ENCODE results near the gene SECISBP2L.
"Not testable (repeated sequence)": the region's sequence is repeated elsewhere in the genome, so short reads cannot be mapped to it uniquely, and the experiment has no call there.

Gene SECISBP2L, protein sequence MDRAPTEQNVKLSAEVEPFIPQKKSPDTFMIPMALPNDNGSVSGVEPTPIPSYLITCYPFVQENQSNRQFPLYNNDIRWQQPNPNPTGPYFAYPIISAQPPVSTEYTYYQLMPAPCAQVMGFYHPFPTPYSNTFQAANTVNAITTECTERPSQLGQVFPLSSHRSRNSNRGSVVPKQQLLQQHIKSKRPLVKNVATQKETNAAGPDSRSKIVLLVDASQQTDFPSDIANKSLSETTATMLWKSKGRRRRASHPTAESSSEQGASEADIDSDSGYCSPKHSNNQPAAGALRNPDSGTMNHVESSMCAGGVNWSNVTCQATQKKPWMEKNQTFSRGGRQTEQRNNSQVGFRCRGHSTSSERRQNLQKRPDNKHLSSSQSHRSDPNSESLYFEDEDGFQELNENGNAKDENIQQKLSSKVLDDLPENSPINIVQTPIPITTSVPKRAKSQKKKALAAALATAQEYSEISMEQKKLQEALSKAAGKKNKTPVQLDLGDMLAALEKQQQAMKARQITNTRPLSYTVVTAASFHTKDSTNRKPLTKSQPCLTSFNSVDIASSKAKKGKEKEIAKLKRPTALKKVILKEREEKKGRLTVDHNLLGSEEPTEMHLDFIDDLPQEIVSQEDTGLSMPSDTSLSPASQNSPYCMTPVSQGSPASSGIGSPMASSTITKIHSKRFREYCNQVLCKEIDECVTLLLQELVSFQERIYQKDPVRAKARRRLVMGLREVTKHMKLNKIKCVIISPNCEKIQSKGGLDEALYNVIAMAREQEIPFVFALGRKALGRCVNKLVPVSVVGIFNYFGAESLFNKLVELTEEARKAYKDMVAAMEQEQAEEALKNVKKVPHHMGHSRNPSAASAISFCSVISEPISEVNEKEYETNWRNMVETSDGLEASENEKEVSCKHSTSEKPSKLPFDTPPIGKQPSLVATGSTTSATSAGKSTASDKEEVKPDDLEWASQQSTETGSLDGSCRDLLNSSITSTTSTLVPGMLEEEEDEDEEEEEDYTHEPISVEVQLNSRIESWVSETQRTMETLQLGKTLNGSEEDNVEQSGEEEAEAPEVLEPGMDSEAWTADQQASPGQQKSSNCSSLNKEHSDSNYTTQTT

DNA sequence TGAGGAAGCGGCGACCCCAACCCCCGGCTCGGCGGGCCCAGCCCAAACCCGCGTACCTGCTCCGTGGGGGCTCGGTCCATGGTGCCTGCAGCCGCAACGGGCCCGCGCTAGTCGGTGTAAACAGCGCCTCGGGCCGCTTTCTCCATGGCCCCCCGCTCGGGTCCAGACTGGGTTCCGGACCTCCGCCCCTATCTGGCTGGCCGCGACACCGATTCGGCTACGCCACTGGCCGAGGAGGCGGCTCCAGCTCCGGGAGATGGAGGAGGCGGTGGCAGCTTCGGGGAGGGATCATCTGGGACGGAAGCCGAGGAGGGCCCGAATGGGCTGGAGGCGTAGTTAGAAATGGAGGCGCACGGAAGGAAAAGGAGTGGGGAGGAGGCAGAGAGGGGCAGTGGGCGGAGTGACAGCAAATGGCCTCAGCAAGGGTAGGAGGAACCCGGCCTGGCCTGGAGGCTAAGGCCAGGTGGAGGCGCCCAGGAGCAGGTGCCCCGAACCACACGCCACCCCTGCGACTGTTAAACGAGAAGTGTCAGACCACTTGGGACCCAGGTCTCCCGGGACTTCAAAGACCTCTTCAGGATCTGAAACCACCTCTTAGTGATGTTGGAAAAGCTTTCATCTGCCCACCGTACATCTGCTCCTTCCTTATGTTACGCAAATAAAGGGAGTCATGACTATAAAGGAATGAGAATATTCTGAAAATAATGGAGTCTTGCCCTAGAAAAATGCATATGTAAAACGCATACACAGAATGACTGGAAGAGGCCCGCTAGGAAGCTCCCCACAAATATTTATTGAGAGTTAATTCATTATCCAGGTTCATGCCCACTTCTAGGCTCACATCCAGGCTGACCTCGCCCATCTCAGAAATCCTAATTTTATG is at the start of gene SECISBP2L:
Gene SECISBP2L (minus strand): TSS at position 227 of the 883 bp plus-strand sequence. CDS start 147 bp downstream, at position 80.
- peak; percentile 78 to 88 for DNase-seq (ENCODE audit: low read depth in 1 of 2, low spot score in 1 of 2)

DNA sequence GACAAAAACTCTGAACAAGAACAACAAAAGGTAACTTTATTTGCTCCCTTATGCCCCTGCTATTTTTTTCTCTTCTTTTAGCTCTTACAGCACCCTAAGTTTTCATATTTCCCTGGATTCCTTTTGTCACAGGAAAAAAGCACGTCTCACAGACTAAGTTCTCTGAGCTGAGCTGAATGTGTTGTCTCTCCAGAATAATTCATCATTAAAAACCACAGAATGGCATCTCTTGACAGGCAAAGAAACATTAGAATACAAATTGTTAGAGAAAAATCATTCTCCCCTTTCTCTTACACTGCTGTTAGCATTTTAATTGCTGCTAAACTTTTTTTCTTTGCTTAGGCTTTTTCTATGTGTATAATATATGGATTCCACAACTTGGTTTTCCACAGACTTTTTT is 48.7 kb upstream of the SECISBP2L start:
- DNase-seq (ENCODE audit: low read depth in 1 of 2, low spot score in 1 of 2) = no peak

DNA sequence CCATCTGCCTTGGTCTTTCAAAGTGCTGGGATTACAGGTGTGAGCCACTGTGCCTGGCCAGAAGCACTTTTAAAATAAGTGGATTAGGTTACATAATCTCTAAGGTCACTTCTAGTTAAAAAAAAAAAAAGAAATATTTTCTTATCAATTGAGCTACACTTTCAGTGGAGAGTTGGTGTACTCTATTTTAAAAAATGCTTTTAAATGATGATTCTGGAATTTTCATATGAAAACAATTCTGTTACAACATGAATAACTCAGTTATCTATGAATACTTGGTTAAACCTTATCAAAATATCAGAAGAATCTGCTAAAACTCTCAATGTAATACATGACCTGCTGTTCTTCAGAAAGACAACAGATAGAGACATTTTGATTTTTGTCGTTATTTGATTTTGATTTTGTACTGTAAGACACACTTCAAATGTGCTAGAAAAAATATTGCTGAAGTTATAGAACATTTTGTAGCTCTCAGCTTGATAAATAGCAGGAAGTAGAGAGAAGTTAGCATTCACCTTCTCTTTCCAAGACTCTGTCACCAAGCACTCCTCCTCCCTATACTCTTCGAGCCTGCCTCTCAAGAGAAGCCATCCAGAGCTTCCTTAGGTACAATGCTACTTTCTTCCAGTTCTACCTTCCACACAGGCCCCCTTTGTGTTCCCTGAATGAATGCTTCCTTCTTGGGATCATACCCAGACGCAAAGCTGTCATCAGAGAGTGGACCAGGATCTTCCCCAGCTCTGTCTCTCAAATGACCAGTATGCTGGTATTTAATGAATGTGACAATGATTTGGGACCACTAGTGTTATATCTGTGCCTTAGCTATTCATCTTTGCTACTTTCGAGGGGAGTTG is 47.2 kb upstream of the SECISBP2L start:
- DNase-seq (ENCODE audit: low read depth in 1 of 2, low spot score in 1 of 2) = no peak

DNA sequence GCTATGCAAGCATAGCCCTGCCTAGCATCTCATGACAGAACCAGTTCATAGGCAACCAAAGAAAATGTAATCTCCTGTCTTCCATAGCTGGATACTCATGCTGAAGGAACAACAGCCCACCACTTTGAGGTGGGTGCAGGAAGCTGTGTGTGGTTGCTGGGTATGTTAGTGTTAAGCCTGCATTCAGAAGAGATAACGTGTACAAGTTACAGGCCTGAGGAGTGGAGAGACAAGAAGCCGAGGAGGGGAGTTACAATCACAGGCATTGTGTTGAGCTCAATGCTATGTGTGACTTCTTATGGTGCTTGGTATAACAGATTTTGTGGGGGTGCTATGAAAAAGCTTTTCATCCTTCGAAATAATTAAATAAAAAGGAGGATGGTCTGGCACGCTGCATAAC is 42.8 kb upstream of the SECISBP2L start:
- no peak for DNase-seq (ENCODE audit: low read depth in 1 of 2, low spot score in 1 of 2)

DNA sequence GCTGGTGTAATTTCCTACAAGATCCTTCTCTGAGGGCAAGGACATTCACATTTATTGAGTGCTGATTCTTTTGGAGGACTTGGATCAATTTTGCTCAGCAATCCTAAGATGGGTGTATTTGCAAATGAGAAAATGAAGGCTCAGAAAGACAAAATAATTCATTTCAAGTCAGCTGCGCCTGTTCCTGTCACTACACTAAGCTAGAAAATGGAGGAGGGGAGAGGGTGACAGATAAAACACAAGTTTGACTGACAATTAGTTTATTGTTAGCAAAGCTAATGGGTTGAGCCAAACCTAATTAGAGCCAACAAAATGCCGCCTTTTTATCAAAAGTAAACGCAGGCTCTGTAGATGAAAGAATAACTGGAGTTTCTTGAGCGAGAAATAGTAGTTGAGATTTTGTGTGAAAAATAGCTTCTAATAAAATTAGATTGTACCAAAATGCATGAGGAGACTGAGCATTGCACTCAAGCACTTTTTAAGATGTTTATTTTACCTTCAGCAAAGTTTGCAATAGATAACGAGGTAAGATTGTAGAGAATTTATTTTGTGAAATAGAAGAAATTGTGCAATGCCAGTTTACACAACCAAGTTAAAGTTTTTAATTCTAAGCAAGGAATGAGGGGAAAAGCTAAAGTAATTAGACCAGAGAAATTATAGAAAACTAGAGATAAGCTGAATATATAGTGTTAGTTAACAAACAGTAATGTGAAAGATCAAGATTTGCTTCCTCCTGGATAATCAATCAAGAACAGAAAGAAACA is 39.6 kb upstream of the SECISBP2L start:
- DNase-seq (ENCODE audit: low read depth in 1 of 2, low spot score in 1 of 2) = no peak

DNA sequence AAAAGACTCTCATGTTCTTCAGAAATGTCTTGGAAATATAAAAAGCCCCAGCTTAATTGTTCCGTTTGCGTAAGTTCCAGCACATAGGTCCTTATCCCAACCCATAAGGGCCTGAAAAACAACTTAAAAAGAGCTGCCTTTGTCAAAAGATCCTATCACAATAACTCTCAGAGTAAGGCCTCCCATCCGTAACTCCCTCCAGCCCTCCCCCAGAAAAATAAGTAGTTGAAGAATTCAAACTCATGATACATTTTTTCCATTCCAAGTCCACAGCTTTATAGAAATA is 38.0 kb upstream of the SECISBP2L start:
- DNase-seq (ENCODE audit: low read depth in 1 of 2, low spot score in 1 of 2) = no peak

DNA sequence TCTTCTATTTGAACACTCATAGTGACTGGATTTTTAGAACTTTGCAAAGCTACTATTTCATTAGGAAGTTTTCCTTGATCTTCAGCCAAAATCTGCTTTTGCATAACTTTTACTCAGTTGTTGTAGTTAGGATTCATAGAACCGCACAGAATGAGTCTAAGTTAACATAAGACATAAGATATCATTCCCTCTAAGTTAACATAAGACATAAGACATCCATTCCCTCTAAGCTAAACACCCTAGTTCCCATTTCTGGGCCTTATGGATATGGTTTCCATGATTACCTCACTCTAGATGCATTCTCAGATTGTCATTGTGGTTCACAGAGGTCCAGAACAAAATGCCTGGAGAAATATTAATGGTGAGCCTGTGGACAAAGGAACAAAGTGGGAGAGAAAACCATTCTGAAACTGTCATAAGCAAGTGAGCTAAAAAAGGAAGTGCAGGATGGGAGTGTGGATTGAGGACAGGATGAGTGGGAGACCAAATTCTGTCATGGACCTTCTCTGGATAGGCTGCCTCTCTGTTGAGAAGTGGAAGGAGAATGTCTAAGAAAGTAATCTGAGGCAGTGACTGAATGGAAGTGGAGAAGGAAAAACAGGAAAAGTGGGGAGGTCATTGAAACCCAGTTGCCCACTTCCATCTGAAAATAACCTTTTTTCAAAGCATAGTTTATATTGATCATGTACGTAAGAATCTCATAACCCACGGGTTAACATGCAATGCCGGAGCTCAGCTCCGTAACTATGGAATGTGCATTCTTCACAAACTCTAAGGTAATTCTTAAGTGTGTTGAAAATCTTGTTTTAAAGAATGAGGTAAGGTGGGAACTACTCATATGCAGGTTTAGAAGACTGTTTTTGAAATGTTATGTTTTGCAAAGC is 37.4 kb upstream of the SECISBP2L start:
- DNase-seq (ENCODE audit: low read depth in 1 of 2, low spot score in 1 of 2) = no peak

DNA sequence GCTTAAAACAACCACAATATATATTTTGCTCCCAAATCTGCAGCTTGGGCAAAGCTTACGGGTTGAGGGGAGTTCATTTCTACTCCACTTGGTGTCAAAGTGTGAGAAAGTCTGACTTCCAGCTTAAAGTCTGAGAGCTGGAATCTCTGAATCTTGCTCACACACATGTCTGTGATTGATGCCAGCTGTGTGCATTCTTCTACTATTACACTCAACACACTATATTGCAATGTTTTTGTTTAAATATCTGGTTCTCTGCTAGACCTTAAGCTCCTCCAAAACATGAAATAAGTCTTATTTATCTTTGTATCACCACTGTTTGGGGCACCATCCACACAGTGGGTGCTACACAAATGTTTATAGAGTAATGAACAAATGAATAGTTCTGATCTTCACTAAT is 36.7 kb upstream of the SECISBP2L start:
- no peak for DNase-seq (ENCODE audit: low read depth in 1 of 2, low spot score in 1 of 2)

DNA sequence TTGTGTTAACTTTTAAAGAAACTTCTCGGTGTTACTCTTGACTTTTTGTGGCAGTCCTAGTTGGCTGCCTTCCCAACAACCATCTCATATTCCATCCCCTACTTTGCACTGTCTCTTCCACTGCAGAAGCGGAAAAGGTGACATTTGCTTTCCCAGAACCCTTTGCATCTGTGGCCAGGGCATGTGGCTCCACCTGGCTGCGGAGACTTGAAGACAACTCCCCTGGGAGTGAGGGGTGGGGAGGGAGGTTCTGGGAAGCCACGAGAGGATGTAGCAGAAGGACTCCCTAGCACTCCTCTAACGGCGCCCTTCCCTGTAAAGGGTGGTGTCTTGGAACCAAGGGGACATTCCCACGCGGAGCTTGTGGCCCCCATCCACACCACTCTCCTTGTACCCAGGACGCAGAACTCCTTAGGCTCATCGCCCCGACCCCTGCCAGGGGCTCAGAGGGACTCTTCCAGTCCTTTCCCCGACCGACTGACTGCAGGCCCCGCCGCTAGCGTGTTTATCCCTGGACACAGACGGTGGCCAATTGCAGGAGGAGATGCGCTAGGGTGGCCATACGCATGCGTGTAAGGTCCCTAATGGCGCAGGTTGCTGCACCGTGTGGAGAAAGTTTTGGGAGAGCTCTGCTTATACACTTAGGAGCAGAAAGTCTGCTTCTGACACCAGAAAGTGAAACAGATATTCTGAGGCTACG is 33.2 kb upstream of the SECISBP2L start:
- DNase-seq (ENCODE audit: low read depth in 1 of 2, low spot score in 1 of 2) = no peak

DNA sequence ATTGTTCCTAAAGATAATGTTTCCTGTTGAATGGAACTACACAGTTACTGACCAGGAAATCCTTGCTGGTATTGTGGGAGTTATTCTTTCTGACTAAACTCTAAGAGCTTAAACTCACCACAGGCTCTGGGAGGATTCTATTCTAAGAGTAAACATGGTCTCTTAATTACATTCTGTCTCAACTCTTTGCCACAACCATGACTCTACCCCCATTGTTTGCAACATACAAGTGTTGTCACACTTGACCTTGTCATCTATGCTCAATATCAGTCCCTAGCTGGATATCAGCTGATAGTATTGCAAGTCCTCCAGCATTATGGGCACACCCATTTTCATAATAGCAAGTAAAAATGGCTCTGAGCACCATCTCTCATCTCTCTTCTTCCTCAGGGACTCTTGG is 29.6 kb upstream of the SECISBP2L start:
- no peak for DNase-seq (ENCODE audit: low read depth in 1 of 2, low spot score in 1 of 2)

DNA sequence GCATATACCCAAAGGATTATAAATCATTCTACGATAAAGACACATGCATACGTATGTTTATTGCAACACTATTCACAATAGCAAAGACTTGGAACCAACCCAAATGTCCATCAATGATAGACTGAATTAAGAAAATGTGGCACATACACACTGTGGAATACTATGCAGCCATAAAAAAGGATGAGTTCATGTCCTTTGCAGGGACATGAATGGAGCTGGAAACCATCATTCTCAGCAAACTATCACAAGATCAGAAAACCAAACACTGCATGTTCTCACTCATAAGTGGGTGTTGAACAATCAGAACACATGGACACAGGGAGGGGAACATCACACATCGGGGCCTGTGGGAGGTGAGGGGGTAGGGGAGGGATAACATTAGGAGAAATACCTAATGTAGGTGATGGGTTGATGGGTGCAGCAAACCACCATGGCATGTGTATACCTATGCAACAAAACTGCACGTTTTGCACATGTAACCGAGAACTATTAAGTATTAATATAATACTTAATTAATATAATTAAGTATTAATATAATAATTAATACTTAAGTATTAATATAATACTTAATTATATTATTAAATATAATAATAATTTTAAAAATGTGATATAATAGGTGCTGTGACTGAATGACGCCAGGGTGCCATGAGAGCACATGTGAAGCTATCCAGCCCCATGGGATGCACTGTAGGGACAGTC is 28.5 kb upstream of the SECISBP2L start:
- DNase-seq (ENCODE audit: low read depth in 1 of 2, low spot score in 1 of 2) = not testable (repeated sequence)

DNA sequence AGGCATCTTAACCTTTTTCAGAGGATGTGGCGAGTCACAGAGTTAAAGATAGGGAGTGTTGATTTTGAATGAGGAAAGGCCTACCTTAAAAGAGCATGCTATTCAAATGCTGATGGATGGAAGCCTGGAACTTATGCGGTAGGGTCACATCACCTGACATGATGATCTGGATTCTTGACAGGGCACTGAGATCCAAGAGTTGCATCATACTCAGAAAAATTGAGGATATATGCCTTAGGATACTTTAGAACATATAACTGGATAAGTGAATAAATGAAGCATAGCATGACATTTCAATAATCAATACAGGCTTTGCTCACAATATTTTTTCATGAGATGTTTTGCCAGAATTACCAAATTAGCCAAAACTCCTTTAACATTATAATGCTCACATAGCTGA is 20.1 kb upstream of the SECISBP2L start:
- DNase-seq (ENCODE audit: low read depth in 1 of 2, low spot score in 1 of 2) = no peak

DNA sequence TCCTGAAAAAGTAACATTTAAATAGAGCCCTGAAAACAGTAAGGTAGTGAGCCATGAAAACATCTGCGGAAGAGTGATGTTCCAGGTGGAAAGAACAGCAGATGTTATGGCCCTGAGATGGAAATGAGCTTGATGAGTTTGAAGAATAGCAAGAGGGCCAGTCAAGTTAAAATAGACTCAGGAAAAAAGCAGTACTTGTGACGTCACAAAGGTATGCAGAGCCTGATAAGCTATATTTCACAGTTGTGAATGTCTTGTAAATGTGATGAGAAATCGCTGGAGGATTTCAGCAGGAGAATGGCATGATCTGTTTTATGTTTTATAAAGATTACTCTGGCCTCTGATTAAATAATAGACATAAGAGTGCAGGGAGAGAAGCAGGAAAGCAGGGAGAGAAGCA is 18.6 kb upstream of the SECISBP2L start:
- no peak for DNase-seq (ENCODE audit: low read depth in 1 of 2, low spot score in 1 of 2)

DNA sequence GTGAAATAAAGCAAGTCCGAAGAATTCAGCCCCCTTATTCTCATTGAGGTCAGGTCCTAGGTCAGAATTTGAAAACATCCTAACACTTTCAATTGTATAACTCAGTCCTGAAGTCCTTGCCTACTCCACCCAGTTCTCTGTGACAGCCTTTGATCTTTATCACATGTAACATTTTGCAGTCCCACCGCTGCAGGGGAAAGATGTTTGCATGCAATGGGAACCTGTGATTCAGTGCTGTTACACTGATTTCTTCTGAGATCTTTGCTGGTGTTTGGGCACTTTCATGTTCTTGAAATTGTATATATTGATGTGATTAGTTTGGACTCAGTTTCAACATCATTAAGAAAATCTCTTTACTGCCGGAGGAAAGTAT is 18.0 kb upstream of the SECISBP2L start:
- no peak for DNase-seq (ENCODE audit: low read depth in 1 of 2, low spot score in 1 of 2)

DNA sequence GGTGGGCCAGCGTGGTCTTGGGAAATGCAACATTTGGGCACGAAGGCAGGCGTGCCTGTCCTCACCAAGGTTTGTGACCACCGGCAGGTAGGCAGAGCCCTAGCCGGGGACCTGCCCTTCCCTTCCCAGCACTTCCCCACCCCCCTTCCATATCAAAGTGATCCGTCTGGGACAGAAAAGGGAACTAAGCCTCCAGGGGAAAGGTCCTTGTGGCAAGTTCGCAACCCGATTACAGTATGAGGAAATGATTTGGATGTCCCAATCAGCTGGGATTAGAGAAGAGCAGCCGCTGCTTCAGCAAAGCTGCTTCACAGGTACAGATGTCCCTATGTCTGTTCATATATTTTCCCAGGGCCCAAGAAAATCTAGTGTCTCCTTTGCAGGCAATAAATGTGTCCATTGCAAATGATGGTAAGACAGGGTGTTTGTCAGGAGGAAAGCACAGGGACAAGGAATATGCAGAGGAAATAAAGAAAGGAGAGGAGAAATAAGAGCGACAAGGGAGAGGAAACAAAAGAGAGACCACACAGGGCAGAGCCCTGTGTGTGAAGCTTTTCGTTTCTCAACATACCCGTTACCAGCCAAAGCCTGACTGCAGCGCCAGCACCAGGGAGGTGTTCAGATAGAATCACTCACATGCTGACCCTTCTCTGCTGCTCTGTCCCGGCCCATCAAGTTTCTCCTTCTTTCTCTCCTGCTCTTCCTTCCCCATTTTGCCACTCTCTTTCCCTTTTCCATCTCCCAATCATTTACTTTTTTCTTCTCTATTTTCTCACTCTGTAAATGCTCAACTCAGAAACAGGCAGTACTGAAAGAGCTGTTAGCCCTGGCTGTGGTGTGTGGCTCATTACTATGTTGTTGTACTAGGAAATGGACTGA is 17.4 kb upstream of the SECISBP2L start:
- DNase-seq (ENCODE audit: low read depth in 1 of 2, low spot score in 1 of 2) = no peak

DNA sequence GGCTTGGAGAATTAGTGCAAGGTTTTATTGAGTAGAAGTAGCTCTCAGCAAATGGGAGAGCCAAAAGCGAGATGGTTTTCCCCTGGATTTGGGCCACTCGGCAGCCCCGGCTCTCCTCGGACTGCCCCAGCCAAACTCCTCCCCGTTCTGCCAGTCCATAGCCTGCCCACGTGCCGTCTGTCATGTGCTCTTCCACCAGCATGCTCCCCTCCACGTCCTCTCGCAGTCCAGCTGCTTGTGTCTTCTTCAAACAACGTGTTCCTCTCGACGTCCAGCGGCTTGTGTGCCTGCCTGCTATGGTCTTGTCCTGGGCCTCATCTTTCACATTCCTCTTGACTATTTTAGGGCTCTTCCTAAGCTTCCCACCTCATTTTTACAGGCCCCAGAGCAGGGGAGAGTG is 16.7 kb upstream of the SECISBP2L start:
- DNase-seq (ENCODE audit: low read depth in 1 of 2, low spot score in 1 of 2) = no peak
